Measurements from ENCODE around the gene SRSF1.
"Not testable (repeated sequence)": the region's sequence is repeated elsewhere in the genome, so short reads cannot be mapped to it uniquely, and the experiment has no call there.

Gene SRSF1

GRCh38 chr17:58006924-58007780, at the start of gene SRSF1:
TSS of gene SRSF1 (minus strand) at chr17:58007246. CDS start at chr17:58007137, 109 bp downstream.
- DNase-seq, result peak; percentile 100

GRCh38 chr17:58056476-58056875, 49.4 kb upstream of the SRSF1 start:
- no peak for DNase-seq

GRCh38 chr17:58054641-58055040, 47.6 kb upstream of the SRSF1 start:
- DNase-seq, result no peak

GRCh38 chr17:58052945-58053715, 46.1 kb upstream of the SRSF1 start:
- no peak for DNase-seq

- DNase-seq, result no peak
Measured at GRCh38 chr17:58052407-58052806, 45.4 kb upstream of the SRSF1 start.

- DNase-seq, result no peak
Measured at GRCh38 chr17:58051468-58051867, 44.4 kb upstream of the SRSF1 start.

- no peak for DNase-seq
Measured at GRCh38 chr17:58050966-58051365, 43.9 kb upstream of the SRSF1 start.

- no peak for DNase-seq
Measured at GRCh38 chr17:58049533-58049932, 42.5 kb upstream of the SRSF1 start.

- DNase-seq, result no peak
Measured at GRCh38 chr17:58047376-58048150, 40.5 kb upstream of the SRSF1 start.

GRCh38 chr17:58046239-58047094, 39.4 kb upstream of the SRSF1 start:
- no peak for DNase-seq

GRCh38 chr17:58044256-58044655, 37.2 kb upstream of the SRSF1 start:
- not testable (repeated sequence) for DNase-seq

GRCh38 chr17:58043221-58044181, 36.5 kb upstream of the SRSF1 start:
- DNase-seq, result no peak

GRCh38 chr17:58041161-58041560, 34.1 kb upstream of the SRSF1 start:
- no peak for DNase-seq

- DNase-seq, result no peak
Measured at GRCh38 chr17:58040386-58040785, 33.3 kb upstream of the SRSF1 start.

- DNase-seq, result no peak
Measured at GRCh38 chr17:58039975-58040374, 32.9 kb upstream of the SRSF1 start.

- no peak for DNase-seq
Measured at GRCh38 chr17:58032691-58033415, 25.8 kb upstream of the SRSF1 start.

GRCh38 chr17:58028578-58028977, 21.5 kb upstream of the SRSF1 start:
- no peak for DNase-seq

- no peak for DNase-seq
Measured at GRCh38 chr17:58020401-58020800, 13.4 kb upstream of the SRSF1 start.

GRCh38 chr17:58019521-58019920, 12.5 kb upstream of the SRSF1 start:
- no peak for DNase-seq

GRCh38 chr17:58019039-58019438, 12.0 kb upstream of the SRSF1 start:
- no peak for DNase-seq

All from NCI-H510A treated with DMSO at 0.1 percent for 48 hours (cell line).